GM19467 (cell line): Measurements from ENCODE around the gene MARVELD3.
"Not testable (repeated sequence)": the region's sequence is repeated elsewhere in the genome, so short reads cannot be mapped to it uniquely, and the experiment has no call there.

ENCODE experiments used
- ATAC-seq: cut with Tn5 transposase; IDR thresholded peaks from one replicate; pipeline ENCODE4 v1.9.1; 2021; ENCODE audit warnings: mild to moderate bottlenecking, moderate library complexity; ENCODE audit not compliant: unreplicated experiment

The MARVELD3 gene

GRCh38 chr16:71670537-71670936, 44.6 kb downstream of the MARVELD3 start:
- no peak for ATAC-seq

GRCh38 chr16:71671165-71671564, 45.2 kb downstream of the MARVELD3 start:
- ATAC-seq = no peak

GRCh38 chr16:71672125-71672524, 46.1 kb downstream of the MARVELD3 start:
- no peak for ATAC-seq

GRCh38 chr16:71672803-71673581, 47.0 kb downstream of the MARVELD3 start:
- ATAC-seq = no peak

GRCh38 chr16:71673582-71673973, 47.6 kb downstream of the MARVELD3 start:
- no peak for ATAC-seq

- no peak for ATAC-seq
These were observed 48.2 kb downstream of the MARVELD3 start for GRCh38 chr16:71674229-71674628.

GRCh38 chr16:71675380-71675779, 49.4 kb downstream of the MARVELD3 start:
- ATAC-seq = no peak

GRCh38 chr16:71676236-71676635, 50.3 kb downstream of the MARVELD3 start:
- no peak for ATAC-seq

- ATAC-seq = no peak
These were observed 55.4 kb downstream of the MARVELD3 start for GRCh38 chr16:71681360-71681759.

GRCh38 chr16:71684280-71684679, 58.3 kb downstream of the MARVELD3 start:
- ATAC-seq = not testable (repeated sequence)
